ENCODE results near the gene CCDC172. TPM values are rescaled to one million over a fixed set of nuclear protein-coding genes. Genes with fewer than 3 reads are reported as not detected.

Gene CCDC172
- total and polyA plus RNA-seq, 2 of the 8 experiments (the other 6 are each of a cell fraction or from before 2014, with no cell fraction given) = 1.1 to 3.6 TPM

GRCh38 chr10:116417821-116418220, 93.6 kb downstream of the CCDC172 start:
- H4K91ac ChIP-seq (replicated peaks; ENCODE audit: insufficient read length, low read length) = no peak overlapping the region
- no peak overlapping the region for H3K4ac ChIP-seq (replicated peaks; ENCODE audit: insufficient read length, low read depth, low read length)
- no peak overlapping the region for H2AFZ ChIP-seq (ENCODE audit: low read length)
- no peak overlapping the region for H3K56ac ChIP-seq (replicated peaks; ENCODE audit: insufficient read length, low read depth, low read length)
- ChIA-PET CTCF (ENCODE audit: partially characterized antibody) (no interaction called here), POLR2A (ENCODE audit: partially characterized antibody) (no interaction called here)
- H3K4me2 ChIP-seq (ENCODE audit: insufficient read depth in 1 of 2, low read depth in 2 of 2, low read length in 2 of 2) = no peak overlapping the region
- no peak overlapping the region for H2BK12ac ChIP-seq (ENCODE audit: low read depth, low read length)
- no peaks in the 10 kb centered on the region for H3K79me2 ChIP-seq (ENCODE audit: control insufficient read depth in 1 of 2, insufficient read depth in 2 of 2, low read length in 2 of 2)
- H2BK20ac ChIP-seq (ENCODE audit: low read length) = no peak overlapping the region
- no peaks in the 10 kb centered on the region for H4K20me1 ChIP-seq (replicated peaks in 1 of 2; ENCODE audit: control insufficient read depth in 1 of 2, insufficient read depth in 2 of 2, low read length in 2 of 2)
- H2BK15ac ChIP-seq (ENCODE audit: low read length) = no peak overlapping the region
- FAIRE-seq (no peak), DNase-seq (ENCODE audit: low read depth in 1 of 2, low spot score in 2 of 2) (no peak)
- no peaks in the 10 kb centered on the region for H3K9me3 ChIP-seq (ENCODE audit: insufficient read depth in 2 of 2, low read depth in 1 of 2, low read length in 1 of 2)
- H3K14ac ChIP-seq (ENCODE audit: insufficient read length) = no peak overlapping the region
- H3K79me1 ChIP-seq (ENCODE audit: low read depth, low read length) = no peaks in the 10 kb centered on the region
- H4K8ac ChIP-seq (ENCODE audit: extremely low read depth, insufficient read depth, low read length) = no peak overlapping the region
- no peak overlapping the region for H4K5ac ChIP-seq (ENCODE audit: insufficient read length, low read depth, low read length)
- no peaks in the 10 kb centered on the region for H3K27me3 ChIP-seq (replicated peaks in 1 of 4; ENCODE audit: control insufficient read depth in 3 of 4, extremely low read depth in 1 of 4, insufficient read depth in 3 of 4, low read length in 3 of 4)
- TF ChIP-seq RFX5 (IDR thresholded peaks at IDR 0.05; ENCODE audit: borderline replicate concordance, low read depth, low read length) (no peak), SRF (IDR thresholded peaks at IDR 0.05; ENCODE audit: low read depth, low read length) (no peak), SAP30 (IDR thresholded peaks at IDR 0.05; ENCODE audit: insufficient read depth, insufficient replicate concordance, low read length) (no peak), GABPA (IDR thresholded peaks at IDR 0.05; ENCODE audit: borderline replicate concordance, insufficient read depth, low read length) (no peak)
- no peak overlapping the region for H3K27ac ChIP-seq (ENCODE audit: low read depth, low read length)
- no peak overlapping the region for H3K4me3 ChIP-seq (ENCODE audit: extremely low read depth in 1 of 4, insufficient read depth in 2 of 4, low read depth in 3 of 4, low read length in 4 of 4)
- no peak overlapping the region for H2BK120ac ChIP-seq (replicated peaks; ENCODE audit: low read depth, low read length)
- no peak overlapping the region for H3K9ac ChIP-seq (replicated peaks in 1 of 4; ENCODE audit: extremely low read depth in 1 of 4, low read depth in 3 of 4, low read length in 3 of 4)
- 89% methylated on average over 2 of the region's 2 CpGs; no CpG with 5 or more reads in 1 of the 2 experiments for WGBS, 2 experiments (ENCODE audit: extremely low coverage in 1 of 2, insufficient coverage in 1 of 2, insufficient read length in 1 of 2, insufficient replicate concordance in 2 of 2, low coverage in 1 of 2, low lambda C conversion rate in 2 of 2, missing lambda C conversion rate in 1 of 2)
- no peak overlapping the region for H2BK5ac ChIP-seq (ENCODE audit: low read depth, low read length)
- H3K18ac ChIP-seq (ENCODE audit: extremely low read depth, low read length) = no peak overlapping the region
- H3K36me3 ChIP-seq (ENCODE audit: control insufficient read depth in 2 of 4, insufficient read depth in 4 of 4, low read length in 3 of 4) = no peaks in the 10 kb centered on the region
- H3K23ac ChIP-seq (ENCODE audit: insufficient read length) = no peak overlapping the region
- H3K4me1 ChIP-seq (replicated peaks in 1 of 4; ENCODE audit: control insufficient read depth in 3 of 4, insufficient read depth in 4 of 4, low read length in 3 of 4) = no peaks in the 10 kb centered on the region
- H2AK5ac ChIP-seq (ENCODE audit: low read depth, low read length) = no peak overlapping the region
- no peaks in the 10 kb centered on the region for H3K23me2 ChIP-seq (ENCODE audit: low read depth, low read length)
